NCI-H1048 (cell line): Measurements from ENCODE around the gene KCNT1.

Experiments used
- DNase-seq: peaks from one replicate; lab custom pipeline; 2025; lab: John Stamatoyannopoulos, UW

KCNT1 gene

DNA sequence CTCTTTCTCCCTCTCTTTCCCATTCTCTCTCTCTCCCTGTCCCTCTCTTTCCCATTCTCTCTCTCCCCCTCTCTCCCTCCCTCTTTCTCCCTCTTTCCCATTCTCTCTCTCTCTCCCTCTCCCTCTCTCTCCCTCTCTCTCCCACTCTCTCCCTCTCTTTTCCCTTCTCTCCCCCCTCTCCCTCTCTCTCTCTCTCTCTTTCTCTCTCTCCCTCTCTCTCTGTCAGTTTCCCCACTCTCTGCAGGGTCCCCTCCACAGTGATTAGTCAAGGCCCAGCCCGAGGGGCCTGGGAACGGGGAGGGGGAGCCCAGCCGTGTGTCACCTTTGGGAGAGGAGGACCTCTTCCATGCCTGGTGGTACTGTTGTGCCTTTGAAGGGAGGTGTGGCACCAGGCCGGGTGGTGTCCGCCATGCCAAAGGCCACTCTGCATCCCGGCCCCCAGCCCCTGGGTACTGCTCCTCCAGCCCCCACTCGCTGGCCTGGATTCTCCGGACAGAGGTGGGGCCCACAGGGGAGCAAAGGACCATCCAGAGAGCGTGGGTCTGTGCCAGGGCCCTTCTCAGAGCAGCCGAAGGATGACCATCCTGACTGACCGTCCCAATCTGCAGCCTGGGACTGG lies 25.4 kb downstream of the KCNT1 start:
- DNase-seq, result no peak

DNA sequence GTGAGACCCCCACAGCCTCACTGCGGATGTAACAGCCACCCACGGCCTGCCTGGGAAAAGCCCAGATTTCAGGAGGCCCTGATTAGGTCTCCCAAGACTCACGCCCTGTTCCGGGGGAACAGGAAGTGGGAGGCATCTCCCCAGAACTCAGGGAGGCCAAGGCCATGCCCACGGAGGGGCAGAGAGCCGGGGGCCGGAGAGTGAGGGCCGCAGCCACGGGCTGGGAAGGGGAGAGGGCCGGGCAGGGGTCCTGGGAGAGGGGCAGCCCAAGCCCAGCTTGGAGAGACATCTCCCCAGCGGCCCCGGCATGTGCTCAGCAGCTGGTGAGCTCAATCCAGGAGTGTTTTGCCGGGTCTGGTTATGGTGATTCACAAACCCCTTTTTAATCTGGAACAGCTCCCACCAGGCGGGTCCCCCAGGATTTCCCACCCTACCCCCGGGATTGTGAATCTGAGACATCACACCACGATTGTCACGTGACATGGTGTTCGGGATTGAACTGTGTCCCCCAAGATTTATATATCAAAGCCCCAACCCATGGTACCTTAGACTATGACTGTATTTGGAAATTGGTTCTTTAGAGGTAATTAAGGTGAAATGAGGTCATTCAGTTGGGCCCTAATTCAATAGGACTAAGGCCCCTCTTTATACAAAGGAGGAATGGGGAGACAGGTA lies 26.6 kb downstream of the KCNT1 start:
- no peak for DNase-seq

GRCh38 chr9:135729480-135729879 lies 27.5 kb downstream of the KCNT1 start:
- no peak for DNase-seq

DNA sequence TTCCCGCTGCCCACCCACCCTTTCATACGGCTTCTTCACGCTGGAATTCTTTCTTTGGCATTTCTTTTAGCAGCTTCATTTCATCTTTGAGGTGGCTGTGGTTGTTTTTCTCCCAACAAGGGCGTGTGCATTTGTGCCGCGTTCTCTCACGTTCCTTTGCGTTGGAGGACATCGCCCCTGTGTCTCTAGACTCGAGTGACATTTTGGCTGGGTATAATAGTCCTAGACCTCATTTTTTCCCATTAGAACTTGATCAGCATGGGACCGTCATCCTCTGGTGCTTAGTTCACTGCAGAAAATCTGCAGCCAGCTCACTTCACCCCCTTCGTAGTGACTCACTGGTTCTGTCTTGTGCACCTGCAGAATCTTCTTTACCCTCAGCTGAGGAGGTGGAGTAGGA lies 29.5 kb downstream of the KCNT1 start:
- no peak for DNase-seq

DNA sequence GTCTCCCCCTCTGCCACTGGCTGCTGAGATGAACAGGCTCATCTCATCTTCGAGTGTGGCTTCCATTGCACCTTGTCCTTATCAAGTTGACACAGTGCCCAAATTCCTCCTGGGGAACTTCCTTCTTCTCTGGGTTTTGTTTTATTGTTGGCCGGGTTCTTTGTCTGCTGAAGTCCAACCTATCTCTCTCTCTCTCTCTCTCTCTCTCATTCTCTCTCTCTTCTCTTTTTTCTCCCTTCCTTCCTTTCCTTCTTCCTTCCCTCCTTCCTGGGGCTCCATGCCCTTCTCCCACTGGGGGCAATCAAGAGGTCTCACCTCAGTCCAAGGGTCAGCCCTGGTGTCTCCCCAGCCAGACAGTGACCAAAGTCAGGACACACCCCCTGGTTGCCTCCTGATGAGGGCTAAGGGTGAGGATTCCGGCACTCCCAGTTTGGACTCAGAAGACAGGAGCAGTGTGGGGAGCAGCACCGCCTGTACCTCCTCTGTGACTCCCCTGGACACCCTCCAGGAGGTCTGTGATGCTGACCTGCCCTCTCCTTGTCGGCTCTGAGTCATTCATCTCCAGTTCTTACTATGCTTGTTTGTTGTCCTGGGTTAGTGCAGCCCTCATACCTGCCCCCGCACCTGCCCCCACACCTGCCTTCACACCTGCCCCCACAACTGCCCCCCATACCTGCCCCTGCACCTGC lies 30.7 kb downstream of the KCNT1 start:
- DNase-seq, result no peak

GRCh38 chr9:135734616-135735144 lies 32.7 kb downstream of the KCNT1 start:
- no peak for DNase-seq

DNA sequence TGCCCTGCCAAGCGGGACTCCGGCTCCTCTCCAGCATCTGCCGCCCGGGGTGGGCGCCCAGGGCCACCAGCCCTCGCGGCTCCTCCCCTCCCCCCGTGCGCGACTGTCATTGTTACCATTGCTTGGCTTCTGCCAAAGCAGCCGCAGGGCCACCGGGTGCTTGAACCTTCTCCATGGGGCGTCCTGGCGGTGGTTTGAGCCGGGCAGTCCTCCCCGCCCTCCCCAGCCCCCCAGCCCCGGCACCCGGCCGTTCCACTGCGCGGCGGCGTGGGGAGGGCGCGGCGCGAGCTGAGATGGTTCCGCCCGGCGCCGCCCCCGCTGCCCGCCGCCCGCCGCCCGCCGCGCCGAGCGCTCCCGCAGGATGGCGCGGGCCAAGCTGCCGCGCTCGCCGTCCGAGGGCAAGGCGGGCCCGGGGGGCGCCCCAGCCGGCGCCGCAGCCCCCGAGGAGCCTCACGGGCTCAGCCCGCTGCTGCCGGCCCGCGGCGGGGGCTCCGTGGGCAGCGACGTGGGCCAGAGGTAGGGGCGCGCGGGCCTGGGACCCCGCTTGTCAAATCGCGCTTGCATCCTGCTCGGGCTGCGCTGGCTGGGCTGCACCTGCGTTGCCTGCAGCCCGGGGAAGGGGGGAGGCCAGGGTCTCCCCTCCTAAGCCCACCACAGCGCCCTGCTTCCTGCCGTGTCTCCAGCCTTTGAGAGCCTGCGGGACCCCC lies 34.4 kb downstream of the KCNT1 start:
- no peak for DNase-seq

DNA sequence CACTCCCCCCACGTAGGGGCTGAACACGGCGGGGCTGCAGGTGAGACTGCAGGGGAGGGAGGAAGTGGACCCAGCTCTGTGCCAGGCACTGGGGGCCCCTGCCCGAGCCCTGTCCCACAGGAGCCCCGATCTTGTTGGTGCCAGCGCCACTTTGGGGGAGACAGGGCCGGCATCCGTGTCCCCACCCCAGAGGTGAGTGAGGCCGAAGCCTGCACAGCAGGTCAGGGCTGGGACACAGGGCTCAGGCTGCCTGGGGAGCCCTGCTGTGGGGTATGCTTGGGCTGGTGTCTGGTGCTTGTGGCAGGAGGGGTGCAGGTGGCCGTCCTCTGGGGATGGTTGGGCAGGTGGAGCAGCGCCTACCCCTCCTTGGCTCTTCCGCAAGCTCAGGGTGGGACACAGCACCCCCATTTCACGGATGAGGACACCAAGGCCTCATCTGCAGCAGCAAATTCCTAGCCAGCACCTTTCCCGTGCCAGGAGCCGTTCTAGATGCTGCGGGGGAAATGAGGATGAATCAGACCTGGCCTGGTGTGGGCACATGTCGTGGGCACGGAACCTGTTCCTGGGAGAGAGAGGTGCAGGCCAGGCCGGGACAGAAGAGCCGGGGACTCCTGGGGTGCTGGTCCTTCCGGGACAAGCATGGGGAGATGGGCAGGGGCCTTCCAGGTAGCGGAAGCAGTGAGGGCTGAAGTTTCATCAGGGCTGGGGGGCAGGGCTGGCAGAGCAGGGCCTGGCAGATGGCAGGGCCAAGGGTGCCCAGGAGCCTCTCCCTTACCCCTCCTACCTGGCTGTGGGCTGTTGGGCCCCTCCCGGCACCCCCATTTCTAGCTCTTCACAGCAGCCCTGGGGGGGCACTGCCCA lies 35.2 kb downstream of the KCNT1 start:
- no peak for DNase-seq

DNA sequence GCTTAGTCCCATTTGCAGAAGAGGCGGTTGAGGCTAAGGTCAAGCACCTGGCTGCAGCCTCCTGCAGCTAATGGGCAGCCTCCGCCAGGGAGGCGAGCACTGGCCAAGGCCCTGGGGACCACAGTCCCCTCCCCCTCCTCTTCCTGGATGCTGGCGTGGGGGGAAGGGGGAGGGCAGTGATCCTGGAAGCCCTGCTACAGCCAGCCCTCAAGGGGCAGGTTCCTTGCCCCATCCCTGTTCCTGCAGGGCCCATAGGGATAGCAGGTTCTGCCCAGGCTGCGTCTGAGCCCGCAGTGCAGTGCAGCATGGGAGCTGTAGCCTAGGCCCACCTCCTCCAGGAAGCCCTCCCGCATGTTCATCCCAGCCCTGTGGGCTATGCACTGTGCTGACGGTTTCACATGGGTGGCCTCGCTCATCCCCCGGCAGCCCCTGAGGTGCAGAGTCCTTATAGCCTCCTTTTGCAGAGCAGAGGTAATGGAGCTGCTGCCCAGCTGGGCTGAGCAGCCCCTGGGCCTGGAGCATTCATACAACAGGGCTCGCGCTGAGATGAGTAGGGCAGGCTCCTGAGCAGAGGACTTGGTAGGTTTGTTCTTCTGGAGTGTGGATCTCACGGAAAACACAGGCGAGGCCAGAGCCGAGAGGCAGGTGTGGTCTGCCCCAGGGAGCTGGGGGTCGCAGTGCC lies 36.0 kb downstream of the KCNT1 start:
- no peak for DNase-seq

- no peak for DNase-seq
Observed at GRCh38 chr9:135739271-135740220, 37.6 kb downstream of the KCNT1 start.

DNA sequence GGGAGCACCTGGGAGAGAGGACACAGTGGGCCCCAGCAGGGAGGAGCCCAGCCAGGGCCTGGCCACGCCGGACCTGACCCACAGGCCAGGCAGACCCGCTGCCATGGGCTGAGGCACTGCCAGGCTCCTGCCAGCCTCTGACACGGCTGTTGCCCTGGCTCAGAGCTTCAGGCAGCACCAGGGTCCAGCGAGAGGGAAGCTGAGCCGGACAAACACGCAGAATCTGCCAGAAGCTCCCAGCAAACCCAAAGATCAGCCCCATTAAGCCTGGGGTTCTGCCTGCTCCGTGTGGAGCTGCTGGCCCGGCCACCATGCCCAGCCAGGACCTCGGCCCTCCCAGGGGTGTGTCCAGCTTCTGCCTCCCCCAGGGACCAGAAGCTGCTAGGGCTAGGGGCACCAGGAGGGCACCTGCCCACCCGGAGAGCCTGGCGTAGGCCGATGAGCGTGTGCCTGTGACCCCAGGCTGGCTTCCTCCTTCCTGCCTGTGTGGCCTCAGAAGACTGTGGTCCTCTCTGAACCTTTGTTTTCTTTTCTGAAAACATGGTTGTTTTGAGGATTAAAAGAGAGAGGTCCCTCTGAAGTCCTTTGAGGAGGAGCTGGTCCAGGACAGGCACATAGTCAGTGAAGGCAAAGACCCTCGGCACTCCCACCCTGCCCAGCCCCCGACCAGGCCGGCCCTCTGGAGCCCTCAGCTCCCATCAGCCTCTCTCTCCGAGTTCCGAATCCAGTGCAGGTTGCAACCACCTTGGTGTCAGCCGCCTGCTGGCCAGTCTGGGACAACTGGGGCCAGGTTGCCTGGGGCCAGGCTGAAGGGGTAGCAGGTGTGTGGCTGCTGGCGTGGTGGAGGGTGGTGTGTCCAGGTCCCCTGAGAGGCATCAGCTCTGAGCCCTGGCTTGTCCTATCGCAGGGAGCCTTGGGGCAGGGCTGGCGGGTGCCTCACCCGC lies 39.6 kb downstream of the KCNT1 start:
- no peak for DNase-seq

DNA sequence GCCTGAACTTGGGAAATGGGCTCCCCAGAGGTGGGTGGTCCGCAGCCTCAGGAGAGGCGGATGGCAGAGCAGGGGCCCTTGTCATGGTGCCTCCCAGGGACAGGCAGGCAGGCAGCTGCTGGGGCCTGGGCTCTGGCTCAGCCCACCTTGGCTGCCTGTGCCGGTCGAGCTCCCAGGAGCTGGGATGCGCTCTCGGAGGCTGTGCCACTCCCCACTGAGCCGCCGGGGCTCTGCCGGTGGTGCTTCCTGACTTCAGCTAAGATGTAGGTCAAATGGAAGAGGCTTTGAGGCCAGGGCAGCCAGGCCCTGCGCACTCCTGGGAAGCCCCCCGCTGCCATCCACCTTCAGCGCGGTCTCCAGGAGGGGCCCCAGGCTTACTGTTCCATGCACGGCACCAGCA lies 41.0 kb downstream of the KCNT1 start:
- no peak for DNase-seq

DNA sequence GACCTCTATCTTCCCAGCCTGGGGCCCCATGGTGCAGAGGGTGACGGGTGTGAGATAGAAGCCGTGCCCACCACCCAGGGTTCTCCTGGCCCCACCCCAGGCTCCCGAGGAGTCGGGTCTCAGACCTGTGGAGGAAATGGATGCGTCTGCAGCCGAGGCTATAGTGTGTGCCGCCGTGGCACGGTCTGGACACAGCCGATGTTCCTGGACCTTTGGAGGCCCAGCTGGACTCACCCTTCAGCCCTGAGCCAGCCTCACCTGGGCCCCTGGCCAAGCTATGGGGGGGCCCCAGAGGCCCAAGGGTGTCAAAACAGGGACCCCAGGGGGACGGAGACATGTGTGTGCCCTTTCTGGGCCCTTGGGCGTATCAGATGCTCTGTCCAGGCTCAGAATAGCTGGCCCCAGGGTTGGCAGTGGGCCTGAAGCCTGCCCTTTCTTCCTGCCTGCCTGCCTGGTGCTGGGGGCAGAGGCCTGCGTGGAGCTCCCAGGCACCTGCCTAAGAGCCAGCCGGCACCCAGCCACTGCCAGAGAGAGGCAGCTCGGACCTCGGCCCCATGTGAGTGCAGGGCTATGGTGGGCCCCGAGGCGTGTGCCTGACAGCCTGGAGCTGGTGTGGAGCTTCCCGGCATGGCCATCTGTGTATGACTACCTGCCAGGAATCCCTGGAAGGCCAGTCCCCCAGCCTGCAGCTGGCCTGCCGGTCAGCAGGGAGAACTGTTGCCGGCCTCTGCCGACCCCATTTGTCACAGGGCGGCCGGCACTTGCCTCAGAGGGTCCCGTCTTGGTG lies 41.8 kb downstream of the KCNT1 start:
- no peak for DNase-seq

DNA sequence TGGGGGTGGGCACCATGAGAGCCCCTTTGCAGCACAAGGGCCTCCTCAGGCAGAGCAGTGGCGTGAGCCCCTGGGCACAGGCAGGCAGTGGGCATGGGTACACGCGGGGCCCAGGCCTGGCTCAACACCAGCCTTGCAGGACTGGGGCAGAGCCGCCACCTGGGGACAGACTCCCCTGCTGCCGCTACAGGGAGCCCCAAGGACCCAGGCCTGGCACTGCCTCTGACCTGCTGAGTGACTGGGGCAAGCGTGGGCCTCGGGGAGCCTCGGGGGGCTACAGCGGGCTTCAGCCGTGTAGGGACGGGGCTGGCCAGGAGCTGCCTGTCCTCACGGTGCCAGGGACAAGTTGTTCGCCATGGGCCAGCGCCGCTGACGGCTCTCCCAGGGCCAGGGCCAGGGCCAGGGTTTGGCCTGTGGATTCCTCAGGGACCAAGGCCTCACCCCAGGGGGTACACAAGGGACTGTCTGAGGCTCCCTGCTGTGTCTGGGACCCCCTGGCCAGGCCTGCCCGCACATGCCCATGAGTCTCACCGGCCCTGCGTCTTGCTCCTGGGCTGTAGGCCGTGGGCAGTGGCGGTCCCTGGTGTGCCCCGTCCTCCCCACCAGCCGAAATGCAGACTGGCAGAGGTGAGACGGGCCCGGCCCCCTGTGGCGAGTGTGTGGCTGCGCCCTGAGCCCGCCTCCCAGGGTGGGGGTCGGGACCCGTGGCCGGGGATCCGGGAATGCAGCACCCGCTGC lies 42.5 kb downstream of the KCNT1 start:
- no peak for DNase-seq

DNA sequence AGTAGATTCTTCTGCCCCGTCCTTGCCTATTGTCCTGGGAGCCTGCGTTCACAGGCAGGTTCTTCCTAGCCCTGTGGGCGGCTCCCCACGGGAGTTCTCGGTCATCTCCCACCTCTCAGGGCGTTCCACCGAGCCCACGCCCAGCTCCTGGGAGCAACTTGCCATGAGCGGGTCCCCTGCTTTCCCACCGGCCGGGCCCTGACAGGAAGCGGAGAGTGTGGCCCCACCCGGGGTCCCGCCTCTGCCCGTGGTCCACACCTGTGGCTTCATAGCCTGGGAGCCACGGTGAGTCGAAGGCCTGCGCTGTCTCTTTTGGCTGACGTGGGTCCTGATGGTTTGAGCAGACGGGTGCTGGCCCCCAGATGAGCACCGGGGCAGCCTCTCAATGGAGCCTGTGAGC lies 43.2 kb downstream of the KCNT1 start:
- DNase-seq, result no peak

- DNase-seq, result no peak
Observed at GRCh38 chr9:135745686-135746324, 43.8 kb downstream of the KCNT1 start.

- no peak for DNase-seq
Observed at GRCh38 chr9:135746565-135746964, 44.6 kb downstream of the KCNT1 start.
